Islet of Langerhans (tissue), 1 donor: Measurements from ENCODE around the gene TMX2.

ENCODE experiments used
- FAIRE-seq: peaks from one replicate; lab custom pipeline; 2011; peaks lifted over from hg19 to GRCh38; lab: Jason Lieb, UNC

The TMX2 gene

DNA sequence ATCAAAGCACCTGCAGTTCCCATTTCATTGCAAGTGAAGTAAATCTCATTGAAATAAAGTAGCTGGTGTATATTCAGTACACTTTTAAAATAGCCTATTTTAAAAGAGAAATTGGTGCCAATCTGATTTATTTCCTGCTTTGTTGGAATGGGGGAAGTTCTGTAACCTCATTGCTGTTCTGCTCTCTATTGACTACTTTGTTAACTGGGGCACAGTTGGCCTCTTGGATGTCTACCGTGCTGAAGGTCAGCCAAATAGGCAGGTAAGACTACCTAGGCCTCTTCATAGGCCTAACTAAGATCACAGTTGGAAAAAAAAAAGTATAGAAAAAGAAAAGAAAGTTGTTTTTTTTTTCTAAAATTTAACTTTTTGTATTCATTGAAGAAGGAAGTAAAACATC is 58.4 kb downstream of the TMX2 start:
- no peak for FAIRE-seq

GRCh38 chr11:57771365-57771764 is 59.0 kb downstream of the TMX2 start:
- FAIRE-seq = no peak

DNA sequence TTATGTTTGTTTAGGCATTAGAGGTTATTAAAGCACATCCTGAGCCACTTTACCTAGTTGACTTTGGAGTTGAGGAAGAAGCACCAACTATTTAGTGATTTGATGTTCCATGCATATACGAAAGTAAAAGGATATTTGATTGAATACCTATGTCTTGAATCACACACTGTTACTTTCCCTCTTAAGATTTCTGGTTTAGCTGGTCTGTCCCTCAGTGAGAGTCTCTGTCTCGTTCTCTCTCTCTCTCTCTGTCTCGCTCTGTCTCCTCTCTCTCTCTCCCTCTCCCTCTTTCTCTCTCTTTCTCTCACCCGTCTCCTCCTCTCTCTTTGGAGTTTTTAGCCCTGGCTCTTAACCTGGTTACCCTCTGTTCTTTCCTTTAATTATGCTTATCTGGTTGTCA is 60.2 kb downstream of the TMX2 start:
- no peak for FAIRE-seq

DNA sequence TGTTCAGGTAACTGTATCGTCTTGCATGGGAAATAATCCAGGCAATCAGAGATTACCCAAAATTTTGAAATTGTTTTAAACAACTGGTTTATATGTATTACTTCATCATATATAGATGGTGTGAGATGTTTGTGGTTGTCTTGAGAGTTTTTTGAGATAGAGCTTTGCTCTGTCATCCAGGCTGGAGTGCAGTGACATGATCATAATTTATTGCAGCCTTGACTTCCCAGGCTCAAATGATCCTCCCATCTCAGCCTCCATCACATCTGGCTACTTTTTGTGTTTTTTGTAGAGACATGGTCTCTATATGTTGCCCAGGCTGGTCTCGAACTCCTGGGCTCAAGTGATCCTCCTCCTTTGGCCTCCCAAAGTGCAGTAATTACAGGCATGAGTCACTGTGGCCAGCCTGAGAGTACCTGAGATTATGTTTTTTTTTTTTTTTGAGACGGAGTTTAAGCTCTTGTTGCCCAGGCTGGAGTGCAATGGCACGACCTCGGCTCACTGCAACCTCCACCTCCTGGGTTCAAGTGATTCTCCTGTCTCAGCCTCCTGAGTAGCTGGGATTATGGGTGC is 60.7 kb downstream of the TMX2 start:
- no peak for FAIRE-seq

GRCh38 chr11:57775491-57775890 is 63.1 kb downstream of the TMX2 start:
- FAIRE-seq = no peak

DNA sequence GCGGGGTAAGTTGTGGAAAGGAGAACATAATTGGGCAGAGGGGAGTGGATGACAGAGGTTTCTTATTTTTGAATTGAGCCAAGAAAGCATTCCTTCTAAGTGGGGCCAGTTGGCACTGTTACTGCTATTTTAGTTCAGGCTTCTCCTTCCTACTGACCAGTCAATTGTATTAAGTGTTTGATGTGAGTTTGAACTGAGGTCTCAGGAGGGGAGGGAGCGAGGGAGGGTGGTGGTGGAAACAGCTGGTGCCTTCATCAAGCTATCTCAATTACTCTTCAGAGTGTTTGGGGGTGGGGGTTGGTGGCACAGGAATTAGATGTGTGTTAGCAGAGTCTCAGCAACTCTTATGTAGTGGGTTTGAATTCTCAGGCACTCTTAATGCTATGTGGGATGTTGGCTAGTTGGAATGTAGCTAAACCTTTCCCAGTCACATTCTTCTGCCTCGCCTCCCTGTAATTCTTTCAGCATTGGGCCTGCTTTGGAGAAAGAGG is 63.7 kb downstream of the TMX2 start:
- no peak for FAIRE-seq

DNA sequence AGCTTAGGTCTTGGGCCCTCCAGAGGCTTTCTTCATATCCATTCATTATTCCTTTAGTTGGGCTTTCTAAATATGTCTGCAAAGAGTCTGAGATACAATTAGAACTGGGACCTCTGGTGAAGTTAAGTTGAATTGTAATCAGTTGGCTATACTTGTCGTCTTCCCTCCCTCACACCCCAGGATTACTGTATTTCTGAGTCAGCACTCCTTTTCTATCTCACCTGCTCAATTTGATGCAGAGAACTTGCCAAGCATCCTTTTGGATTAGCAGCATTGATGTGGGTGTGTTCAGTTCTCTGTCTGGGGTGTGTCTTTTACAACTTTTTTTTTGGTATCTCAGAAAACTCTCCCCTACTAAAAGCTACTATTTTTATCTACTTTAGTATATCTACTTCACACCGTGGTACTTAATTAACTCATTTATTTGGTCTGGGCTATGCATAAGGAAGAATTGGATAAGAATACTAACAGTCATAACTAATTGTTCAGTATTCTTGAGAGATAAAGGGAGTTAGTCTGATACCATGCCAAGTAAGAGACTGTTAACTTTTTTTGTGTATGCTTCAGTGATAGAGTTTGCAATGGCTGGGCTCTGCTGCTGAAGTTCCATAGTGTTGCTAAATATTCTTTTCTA is 64.3 kb downstream of the TMX2 start:
- no peak for FAIRE-seq

DNA sequence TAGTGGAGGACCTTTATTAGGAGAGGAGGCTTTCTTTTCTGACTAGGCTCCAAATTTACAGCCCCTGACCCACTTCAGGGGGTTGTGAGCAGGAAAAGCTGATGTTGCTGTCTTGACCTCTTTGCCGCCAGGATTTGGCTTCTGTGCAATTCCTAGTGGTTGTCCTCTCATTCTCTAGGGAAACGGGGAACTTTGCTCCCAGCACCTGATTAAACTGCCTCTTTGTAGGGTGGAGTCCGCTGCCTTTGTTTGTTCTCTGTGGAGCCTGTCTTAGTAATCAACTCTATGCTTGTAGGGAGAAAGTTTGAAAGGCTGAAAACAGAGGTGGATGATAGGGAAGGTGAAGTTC is 65.5 kb downstream of the TMX2 start:
- FAIRE-seq = no peak

GRCh38 chr11:57778318-57779037 is 66.1 kb downstream of the TMX2 start:
- no peak for FAIRE-seq

- FAIRE-seq = no peak
These were observed 66.9 kb downstream of the TMX2 start for GRCh38 chr11:57779276-57779675.

GRCh38 chr11:57781529-57781943 is 69.1 kb downstream of the TMX2 start:
- no peak for FAIRE-seq

DNA sequence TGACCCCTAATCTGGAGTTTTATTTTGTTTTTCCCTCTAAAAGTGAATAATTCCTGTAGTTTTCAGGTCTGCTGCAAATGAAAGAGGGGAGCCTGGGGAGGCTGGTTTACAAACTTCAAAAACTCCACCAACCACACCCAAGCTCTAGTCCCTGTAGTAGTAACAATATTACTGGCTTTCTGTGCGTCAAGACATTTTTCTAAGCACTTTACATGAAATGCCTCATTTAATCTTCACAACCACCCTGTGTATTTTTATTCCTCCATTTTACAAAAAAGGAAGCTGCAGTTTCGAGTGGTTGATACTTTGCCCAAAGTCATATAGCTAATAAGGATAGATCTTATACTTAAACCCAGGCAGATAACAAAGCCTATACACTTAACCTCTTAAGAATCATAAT is 72.7 kb downstream of the TMX2 start:
- no peak for FAIRE-seq

- no peak for FAIRE-seq
These were observed 74.0 kb downstream of the TMX2 start for GRCh38 chr11:57786436-57786835.

DNA sequence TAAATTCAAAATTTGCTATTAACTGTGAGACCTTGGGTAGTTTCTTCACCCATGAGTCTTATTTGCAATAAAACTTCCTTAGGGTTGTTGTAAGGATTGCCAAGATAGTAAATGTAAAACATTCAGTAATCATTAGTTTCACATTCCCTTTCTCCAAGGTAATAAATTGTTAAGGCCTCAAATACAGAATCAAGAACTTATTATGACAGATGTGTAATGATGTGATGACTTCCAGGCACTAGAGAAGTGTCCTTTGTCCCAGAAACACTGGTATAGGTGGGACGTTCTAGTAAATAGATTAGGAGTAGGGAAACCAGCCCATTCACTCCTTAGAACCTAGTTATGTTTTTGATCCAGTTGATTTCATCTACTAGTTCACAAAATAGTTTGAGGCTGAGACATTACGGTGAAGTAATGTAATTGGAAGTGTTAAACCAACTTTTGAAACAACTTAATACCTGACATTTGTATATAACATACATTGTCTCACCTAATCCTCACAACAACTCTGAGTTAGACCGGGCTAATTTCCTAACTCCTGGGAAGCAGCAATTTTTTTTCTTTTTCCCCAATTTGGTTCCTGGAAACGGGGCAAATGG is 74.7 kb downstream of the TMX2 start:
- no peak for FAIRE-seq

DNA sequence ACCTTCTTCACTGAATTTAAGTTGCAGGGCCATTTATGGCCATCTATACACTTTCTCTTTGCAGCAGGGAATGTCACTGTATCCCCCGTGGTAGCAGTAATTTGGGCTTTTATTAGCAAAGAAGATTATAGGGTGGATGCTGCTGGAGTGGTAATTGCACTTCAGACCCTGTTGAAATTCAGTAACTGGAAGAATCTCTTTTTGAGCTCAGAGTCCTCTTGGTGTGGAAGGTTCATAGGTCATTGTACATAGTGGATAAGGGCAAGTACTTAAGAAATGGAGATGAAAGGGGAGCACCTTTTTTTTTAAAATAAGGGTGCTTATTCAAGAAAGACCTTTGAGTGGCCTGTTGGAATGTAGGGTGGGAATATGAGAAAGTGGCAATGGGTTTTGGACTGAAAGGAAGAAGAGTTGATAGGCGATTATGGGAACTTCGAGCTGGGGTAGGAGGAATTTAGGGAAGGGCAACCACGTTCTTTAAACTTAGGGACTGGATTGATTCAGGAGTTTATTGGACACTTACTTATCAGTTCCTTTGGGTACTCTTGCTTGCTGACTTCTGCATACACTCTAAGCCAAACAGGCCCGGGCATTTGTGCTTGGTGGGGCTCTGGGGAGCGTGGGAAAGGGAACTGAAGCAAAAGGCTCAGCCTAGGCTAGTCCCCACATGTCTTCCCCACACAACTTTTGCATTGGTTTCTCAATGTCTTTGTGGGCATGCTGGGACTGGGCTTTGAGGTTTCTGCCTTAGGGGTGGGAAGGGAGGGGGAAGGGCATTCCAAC is 75.7 kb downstream of the TMX2 start:
- FAIRE-seq = no peak

- no peak for FAIRE-seq
These were observed 76.3 kb downstream of the TMX2 start for GRCh38 chr11:57788703-57789088.
